Astrocyte of the hippocampus (primary cell): ENCODE results near the gene LPCAT2.

Experiments used
- DNase-seq: peaks from one replicate; pipeline ENCODE4 v3.0.0; 2011; ENCODE audit warnings: low read depth, low spot score

The LPCAT2 gene

DNA sequence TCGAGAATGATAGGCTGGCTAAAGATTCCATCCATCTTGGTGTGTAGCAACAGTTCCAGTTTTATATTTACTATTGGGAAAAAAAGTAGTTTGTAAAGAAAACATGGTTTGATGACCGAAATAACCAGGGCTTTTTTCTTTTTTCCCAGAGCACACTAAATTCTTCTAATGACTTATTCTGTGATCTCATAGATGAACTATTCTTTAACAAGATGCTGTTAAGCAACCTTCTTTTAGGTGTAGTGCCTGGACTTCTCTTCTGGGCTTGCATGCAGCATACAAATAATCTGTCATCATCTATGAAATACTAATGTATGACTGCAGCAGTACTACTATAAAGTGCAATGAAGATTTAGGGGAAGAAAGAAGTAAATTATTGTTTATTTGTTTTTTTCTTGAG lies 46.6 kb downstream of the LPCAT2 start:
- no peak for DNase-seq

DNA sequence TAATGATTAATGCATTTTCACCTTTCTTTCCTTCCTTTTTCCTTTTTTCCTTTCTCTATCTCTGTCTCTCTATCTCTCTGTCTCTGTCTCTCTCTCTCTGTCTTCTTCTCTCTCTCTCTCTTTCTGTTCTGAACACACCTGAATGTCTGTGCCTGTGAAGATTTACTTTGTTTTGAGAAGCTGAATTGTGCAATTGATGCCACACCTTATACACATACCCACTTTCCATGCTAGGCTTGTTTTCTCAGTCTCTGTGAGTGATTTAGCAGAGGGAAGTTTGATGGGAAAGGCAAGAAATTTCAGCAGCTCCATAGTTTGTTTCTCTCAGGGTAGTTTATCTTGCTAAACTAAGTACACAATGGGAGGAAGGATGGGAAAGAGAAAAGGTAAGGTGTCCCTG lies 48.3 kb downstream of the LPCAT2 start:
- DNase-seq, result no peak

DNA sequence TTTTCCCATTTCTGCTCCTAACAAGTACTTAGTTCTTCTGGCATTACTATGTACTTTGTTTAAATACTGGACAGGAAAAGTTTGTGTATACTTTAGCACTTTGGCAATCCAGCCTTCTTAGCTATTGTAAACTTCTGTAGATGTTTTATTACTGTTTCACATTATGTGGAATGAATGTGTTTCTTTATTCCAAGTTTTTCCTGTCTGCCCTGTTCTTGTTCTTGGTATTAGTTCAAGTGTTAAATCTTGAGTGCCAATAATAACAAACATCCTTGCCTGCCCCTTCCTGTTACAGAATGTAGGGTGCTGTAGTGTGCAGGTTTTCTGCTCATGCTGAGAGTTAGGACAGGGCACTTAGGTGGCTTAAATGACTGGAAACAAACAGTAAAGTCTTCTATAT lies 50.4 kb downstream of the LPCAT2 start:
- peak; percentile 51 for DNase-seq

DNA sequence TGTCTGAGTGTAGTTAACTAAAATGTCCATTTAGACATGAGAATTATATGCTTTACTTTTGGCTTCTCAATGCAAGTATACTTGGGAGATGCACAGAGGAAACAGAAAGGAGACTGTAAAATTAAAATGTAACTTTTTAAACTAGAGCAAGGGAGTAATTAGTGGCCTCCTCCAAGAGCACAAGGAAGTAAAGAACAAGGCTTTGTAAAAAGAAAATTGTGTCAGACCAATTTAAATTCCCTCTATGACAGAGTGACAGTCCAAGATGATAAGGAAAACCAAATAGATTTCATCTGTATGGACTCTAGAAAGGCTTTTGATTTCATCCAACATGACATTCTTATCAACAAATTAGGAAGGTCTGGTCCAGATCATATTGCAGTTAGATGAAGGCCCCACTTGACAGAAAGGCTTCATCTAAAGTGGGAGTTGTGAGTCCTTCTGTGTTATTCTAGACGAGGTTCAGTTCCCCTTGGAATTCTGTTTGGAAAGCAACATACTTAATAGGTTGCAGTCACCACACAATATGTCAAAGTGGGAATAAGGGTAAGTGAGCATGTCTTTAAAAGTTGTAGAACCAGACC lies 51.2 kb downstream of the LPCAT2 start:
- DNase-seq, result no peak

DNA sequence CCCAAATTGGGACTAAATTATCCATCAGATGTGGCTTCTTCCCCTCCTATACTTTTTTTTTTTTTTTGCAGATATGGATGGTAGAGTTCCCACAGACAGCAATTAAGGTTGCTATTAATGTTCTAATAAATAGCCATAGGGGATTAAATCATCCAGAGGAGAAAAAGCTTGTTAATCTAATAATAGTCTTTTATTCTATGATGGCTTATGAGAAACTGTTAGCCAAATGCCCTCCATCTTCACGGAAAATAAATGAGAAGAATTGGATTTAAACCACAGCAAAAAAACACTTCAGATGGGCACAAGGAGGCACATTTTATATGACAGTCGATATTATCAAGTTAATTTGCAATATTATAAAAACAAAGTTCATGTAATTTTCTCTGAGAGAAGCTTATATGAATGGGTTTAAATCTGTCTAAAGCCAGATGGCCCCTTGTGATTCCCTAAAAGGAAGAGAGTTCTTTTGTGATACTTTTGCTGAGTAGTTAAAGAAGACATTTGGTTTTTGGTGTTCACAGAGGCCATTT lies 52.5 kb downstream of the LPCAT2 start:
- DNase-seq, result no peak

DNA sequence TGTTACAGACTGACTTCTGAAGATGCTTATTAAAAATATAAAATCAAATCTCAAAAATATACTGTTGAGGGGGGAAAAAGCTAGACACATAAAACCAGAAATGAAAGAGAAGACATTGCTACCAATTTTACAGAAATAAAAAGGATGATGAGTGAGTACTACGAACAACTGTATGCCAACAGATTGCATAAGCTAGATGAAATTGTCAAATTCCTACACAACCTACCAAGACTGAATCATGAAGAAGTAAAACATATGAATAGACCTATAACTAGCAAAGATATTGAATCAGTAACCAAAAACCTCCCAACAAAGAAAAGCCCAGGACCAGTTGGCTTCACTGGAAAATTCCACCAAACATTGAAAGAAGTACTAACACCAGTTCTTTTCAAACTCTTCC lies 54.1 kb downstream of the LPCAT2 start:
- no peak for DNase-seq

DNA sequence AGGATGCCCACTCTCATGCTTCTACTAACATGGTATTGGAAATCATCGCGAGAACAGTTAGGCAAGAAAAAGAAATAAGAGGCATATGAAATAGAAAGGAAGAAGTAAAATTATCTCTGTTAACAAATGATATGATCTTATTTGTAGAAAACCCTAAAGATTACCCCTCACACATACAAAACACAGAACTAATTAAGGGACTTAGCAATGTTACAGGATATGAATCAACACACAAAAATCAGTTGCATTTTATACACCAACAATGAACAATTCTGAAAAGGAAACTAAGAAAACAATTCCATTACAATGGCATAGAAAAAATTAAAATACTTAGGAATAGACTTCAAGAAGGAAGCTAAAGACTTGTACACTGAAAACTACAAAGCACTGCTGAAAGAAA lies 54.9 kb downstream of the LPCAT2 start:
- DNase-seq, result no peak

DNA sequence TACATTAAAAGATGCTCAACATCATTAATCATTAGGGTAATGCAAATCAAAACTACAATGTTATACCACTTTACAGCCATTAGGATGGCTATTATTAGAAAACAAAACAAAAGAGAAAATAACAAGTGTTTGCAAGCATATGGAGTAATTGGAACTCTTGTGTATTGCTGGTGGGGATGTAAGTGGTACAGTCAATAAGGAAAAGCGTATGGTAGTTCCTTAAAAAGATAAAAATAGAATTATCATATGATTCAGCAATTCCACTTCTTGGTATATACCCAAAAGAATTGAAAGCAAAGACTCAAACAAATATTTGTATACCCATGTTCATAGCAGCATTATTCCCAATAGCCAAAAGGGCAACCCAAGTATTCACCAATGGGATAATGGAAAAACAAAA lies 56.2 kb downstream of the LPCAT2 start:
- DNase-seq, result no peak

DNA sequence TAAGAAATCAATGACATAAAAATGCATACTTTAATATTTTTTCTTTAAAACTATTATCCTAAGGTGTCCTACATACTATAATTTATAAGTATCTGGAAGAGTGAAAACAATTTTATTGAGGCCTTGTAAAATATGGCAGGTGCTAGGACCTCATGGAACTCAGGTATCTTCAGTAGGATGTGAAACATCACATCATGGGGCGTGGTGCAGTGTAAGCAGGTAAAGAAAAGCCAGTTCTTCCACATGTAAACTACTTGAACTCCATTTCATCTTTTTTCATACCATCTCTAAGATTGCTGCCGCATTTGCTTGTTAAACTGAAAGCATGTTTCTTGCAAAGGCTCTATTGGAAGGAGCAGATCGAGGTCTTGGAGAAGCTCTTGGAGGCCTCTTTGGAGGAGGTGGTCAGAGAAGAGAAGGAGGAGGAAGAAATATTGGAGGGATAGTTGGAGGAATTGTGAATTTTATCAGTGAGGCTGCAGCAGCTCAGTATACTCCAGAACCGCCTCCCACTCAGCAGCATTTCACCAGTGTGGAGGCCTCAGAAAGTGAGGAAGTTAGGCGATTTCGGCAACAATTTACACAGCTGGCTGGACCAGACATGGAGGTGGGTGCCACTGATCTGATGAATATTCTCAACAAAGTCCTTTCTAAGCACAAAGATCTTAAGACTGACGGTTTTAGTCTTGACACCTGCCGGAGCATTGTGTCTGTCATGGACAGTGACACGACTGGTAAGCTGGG lies 57.7 kb downstream of the LPCAT2 start, which contains the start of gene CAPNS2:
CAPNS2 (plus strand) TSS at position 253 of the 744 bp plus-strand sequence; CDS start at position 326, 73 bp downstream.
- no peak for DNase-seq

DNA sequence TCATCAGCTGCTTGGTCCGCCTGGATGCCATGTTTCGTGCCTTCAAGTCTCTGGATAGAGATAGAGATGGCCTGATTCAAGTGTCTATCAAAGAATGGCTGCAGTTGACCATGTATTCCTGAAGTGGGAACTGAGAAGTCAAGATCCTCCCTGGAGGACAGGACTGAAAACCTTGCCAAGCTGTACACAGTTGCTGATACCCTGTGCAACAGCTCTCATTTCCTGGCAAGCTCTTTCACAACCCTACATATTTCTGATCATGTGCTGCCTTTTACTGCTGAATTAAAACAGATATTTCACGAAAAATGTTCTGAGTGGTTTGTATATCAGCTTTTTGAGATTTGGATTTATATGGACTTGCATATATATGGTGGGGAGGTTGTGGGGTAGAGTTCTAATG lies 58.5 kb downstream of the LPCAT2 start:
- no peak for DNase-seq

DNA sequence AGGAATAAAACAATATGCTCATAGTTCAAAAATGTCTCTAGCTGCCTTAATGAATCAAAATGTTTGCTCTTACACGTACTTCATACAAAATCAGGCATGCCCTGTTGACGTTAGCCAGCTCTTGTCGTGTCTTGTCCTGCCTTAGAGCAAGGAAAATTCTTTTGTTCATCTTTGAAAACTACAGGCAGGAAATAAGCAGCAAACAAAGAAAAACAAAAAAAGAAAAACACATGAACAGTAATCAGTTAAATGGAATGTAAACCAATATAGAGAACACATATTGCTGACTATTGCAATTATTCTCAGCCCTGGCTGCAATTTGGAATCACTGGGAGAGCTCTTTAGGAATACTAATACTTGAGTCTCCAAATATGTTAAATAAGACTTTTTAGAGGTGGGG lies 59.3 kb downstream of the LPCAT2 start:
- no peak for DNase-seq

DNA sequence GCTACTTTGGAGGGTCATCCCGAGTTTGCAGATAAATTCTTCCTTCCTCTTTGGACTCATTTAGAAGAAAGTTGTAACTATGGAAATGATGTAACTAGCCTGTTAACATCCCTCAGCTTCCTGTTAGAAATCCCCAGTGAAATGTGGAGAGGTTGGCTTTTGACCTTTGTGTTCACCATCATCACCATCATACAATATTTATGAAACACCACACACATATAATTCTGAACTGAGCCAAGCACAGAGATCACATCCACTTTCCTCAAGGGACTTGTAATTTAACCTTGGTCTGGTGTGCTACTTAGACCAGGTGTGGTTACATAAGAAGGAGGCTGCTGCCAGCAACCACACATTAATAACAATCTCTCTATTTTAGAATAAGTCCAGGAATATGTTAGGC lies 60.2 kb downstream of the LPCAT2 start:
- no peak for DNase-seq

DNA sequence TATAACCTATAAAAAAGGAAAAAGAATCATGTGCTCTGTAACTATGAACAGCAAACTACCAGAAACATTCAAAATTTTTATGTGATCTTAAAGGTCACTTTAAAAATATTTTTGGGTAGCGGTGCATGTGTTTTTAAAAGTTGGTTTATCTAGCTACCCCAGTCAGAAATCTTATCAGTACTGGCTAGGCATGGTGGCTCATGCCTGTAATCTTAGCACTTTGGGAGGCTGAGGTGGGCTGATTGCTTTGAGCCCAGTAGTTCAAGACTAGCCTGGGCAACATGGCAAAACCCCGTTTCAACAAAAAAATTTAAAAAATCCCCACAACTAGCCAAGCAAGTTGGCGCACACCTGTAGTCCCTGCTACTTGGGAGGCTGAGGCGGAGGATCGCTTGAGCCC lies 61.3 kb downstream of the LPCAT2 start:
- DNase-seq, result no peak

DNA sequence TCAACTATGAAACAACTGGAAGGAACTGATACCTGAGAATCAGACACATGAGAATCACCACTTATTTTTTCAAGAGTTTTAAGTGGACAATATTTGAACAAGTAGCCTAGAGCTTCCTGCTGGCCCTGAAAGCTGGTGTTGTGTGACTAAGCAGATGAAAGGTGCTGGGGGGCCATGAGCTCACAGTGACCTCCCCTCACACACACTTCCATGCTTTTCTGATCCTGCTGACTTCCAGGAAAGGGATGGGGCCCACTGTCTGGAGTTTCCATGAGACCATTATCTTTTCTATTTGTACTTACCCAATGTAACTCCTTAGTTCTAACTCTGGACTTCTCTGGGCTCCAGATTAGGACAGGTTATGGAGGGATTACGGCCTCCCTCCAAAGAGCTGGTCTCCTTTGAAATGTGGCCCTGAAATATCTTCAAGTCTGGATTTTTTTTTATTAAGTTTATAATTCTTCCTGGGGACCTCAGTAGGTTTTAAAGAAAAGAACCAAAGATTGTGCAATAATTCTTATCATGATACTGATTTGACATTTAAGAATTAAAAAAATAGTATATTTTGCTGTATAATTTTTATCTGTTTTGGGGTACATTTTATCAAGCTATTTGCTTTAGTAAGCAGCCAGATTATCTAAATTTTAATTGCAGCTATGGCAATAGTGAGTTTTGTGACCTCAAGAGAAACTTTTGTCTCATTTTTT lies 62.5 kb downstream of the LPCAT2 start:
- no peak for DNase-seq

DNA sequence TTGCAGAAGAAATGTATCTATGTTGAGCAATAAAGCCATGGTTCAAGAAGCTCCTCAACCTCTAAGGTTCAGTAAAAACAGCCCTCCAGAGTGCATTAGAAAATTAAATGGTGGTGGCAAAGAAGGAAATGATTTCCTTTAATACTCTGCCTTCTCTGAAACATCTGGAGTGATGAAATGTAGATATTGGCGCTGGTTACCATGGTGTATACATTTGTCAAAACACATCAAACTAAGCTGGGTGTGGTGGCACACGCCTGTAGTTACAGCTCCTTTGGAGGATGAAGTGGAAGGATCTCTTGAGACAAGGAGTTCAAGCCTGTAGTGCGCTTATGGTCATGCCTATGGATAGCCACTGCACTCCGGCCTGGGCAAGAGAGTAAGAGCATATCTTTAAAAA lies 63.6 kb downstream of the LPCAT2 start:
- no peak for DNase-seq

DNA sequence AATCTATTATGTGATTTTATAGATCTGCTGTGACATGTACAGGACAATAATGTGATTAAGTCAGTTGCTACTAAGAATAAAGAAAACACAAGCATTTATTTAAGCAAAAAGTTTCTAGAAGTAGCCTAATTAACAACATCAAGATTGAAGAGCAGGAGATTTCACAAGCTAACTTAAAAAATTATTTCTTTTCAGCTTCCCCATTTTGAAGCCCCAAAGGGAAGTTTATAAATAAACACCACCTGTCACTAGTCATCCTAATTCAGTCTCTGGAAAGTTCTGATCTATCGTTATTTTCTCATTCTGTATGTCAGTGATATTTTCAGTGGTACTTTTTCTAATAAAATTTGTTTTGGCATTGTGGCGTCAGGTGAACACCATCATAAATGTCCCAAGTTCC lies 65.9 kb downstream of the LPCAT2 start:
- DNase-seq, result no peak

DNA sequence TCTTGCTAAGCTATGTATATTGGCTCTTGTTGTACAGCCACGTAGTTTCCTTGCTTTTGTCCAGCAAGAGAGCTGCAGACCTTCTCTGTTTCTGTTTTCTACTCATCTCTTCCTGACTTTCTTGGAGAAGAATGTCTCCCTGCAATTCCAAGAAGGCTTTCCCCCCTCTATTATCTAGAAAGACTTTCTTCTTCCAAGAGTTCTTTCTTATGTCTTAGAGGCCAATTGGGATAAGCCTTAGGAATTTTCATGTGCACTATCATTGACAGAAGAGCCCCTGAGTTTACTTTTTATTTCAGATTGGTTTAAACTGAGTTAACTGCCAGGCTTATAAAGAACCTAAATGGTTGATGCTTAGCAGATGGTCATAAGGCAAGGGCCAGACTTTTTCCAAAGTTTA lies 66.6 kb downstream of the LPCAT2 start:
- DNase-seq, result no peak

DNA sequence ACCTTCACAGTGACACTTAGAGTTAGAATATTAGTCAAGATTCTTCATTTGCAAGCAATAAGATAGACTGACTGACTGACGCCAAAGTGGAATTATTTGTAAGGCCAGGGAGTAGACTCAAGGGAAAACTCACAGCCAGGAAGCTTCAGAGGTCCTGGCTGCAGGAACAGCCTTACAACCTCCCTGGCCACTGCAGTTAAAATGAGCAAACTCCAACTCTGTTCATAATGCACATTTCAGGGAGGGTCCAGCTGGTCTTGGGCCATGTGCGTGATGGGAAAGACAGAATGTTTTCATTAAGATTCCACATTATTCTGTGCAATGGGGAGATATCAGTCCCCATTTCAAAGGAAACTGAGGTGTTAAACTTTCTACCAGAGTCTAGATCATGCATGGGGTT lies 67.5 kb downstream of the LPCAT2 start:
- DNase-seq, result no peak

DNA sequence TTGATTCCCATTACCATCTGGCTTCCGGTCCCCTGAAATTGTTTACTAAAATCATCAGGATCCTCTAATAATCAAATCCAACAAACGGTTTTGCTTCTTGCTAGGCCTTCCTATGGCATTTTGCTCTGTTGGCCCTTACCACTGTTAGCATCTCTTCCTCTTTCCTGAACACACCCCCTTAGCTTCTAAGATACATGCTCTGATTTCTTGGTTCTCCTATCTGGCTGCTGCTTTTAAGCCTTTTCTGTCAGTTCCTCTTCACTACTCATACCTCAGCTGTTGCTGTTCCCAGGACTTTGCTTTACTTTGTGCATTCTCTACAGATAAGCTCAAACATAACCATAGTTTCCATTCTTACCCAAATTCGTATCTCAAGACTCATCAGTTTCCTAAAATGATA lies 69.0 kb downstream of the LPCAT2 start:
- DNase-seq, result no peak

DNA sequence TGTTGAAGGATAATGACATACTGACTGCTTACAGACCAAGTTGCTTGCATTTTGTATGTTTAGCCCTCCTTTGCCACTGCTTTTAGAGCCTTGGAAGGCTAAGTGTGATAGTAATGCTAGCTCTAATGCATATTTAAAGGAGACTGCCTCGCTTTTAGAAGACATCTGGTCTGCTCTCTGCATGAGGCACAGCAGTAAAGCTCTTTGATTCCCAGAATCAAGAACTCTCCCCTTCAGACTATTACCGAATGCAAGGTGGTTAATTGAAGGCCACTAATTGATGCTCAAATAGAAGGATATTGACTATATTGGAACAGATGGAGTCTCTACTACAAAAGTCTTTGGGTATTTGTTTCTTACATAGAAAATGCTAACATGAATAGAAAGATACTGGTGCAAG lies 76.8 kb downstream of the LPCAT2 start:
- DNase-seq, result no peak

DNA sequence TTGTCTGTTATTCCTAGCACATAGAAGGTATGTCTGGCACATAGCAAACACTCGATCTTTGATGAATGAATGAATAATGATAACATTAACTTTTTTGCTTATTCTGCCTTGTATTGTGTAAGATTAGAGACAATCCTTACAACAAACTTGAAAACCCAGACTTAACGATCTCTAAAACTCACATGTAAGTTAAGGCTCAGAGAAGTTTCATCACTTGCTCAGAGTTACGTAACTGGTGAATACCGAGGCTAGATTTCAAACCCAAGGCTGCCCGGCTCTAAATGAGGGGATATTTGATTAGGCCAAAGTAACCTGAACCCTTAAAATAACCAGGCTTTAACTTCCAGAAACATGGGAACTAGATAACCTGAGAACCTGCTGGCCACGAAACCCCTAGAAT lies 79.9 kb downstream of the LPCAT2 start:
- DNase-seq, result no peak

DNA sequence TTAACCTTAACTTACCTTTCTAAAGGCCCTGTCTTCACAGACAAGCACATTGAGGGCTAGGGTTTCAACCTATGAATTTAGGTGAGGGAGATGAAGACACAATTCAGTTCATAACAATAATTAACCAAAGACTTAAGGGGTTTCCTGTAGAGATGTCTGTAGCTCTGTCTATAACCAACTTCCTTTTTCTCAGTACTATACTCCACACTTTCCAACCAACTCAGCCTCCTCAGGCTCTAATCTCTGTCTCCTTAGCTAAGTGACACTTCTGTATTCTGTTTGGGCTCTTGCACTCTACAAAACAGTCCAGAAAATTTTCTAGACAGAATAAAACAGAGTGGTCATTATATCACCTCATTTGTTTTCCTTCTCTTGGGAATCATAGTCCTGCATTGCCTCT lies 83.4 kb downstream of the LPCAT2 start:
- no peak for DNase-seq

DNA sequence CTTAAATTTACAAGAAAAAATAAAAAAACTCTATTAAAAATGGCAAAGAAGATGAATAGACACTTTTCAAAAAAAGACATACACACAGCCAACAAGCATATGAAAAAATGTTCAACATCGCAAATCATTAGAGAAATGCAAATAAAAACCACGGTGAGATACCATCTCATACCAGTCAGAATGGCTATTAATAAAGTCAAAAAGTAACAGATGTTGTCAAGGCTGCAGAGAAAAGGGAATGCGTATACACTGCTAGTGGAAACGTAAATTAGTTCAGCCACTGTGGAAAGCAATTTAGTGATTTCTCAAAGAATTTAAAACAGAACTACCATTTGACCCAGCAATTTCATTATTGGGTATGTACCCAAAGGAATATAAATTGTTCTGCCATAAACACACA lies 89.1 kb downstream of the LPCAT2 start:
- DNase-seq, result no peak
